M059J (cell line): ENCODE data around the gene PRXL2B. TPM values are rescaled to one million over a fixed set of nuclear protein-coding genes. Genes with fewer than 3 reads are reported as not detected.

Experiments used
- DNase-seq: peaks from one replicate; pipeline ENCODE4 v3.0.0-alpha.2; 2012; ENCODE audit warnings: low read depth
- total RNA-seq: library from RNA; depleted of rRNA; stranded (reverse); fragments of >200 nt; shearing (Covaris generic); gene quantifications from 2 replicates; pipeline ENCODE4 v1.2.3, GENCODE V29; 2014; rRNA removed

Gene PRXL2B
- total RNA-seq, 1 experiment from 2014 or later = 17.2 TPM

DNA sequence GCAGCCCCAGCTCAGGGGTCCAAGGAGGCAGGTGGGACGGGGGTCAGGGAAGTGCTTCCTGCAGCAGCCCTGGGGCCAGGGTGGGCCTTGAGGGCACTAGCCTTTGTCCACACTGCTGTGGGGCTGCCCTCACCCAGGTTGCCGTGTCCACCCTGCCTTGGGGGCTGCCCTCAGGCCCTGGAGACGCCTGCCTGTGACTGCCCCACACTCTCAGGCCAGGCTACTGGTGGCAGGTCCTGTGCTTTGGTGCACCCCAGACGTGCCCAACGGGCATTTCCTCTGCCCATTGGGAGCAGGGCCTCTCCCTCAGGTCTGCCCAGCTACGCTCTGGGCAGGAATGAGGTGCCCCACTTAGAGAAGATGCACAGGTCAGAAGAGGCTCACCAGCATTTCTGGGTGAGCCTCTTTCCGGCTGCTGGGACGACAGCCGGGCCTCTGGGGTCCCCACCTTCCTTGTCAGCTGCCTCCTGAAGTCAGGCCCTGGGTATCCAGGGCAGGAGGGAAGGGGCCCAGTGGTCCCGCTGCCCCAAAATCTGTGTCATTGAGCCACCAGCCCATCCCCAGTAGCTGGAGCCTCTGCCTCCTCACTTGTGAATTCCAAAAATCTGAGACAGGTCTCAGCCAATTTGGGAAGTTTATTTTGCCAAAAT, 48.9 kb downstream of the PRXL2B start:
- DNase-seq = no peak

DNA sequence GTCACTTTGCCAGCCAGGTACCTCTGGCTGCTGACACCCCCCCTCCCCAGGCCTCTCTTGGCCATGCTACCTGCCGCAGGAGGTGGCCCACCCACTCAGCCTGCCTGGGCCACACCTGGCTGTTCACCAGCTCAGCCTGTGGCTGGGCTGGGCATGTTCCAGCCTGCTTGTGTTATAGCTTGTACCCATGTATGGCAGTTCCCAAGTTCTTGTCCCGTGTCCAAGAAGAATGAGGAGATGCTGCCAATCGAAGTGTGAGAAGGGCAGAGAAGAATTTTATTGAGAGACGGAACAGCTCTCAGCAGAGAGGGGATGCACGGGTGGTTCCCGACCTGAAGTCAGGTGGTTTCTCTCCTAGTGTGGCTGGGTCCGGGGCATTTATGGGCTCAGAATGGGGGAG, 50.2 kb downstream of the PRXL2B start:
- DNase-seq = no peak

DNA sequence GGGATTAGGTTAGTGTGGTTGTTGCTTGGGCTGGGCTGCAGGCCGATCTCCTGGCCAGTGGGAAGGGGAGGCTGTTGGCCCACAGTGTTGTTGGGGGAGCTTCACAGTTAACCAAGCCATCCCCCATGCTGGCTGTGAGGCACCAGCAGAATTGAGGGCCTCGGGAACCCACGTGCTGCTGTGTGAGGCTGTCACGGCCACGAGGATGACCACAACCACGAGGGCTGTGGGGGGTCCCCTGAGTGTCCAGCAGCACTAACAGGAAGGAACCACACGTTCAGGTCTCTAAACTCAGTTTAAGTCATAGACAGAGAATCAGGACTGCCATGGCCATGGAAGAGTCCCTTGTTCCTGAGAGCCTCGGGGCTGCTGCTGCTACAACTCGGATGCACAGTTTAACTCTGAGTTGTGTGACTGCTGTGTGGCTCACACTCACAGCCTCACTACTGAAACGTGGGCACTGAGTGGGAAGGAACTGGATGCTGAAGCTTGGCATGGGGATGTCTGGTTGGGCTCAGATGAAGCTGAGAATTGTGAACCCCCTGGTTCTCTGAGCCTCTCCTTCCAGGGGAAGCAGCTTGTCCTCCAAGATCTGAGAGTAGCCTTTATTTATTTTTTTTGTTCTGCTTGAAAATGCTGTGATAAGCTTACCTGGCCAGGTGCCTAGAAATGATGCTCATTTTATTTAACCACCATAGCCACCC, 51.0 kb downstream of the PRXL2B start:
- DNase-seq = no peak

DNA sequence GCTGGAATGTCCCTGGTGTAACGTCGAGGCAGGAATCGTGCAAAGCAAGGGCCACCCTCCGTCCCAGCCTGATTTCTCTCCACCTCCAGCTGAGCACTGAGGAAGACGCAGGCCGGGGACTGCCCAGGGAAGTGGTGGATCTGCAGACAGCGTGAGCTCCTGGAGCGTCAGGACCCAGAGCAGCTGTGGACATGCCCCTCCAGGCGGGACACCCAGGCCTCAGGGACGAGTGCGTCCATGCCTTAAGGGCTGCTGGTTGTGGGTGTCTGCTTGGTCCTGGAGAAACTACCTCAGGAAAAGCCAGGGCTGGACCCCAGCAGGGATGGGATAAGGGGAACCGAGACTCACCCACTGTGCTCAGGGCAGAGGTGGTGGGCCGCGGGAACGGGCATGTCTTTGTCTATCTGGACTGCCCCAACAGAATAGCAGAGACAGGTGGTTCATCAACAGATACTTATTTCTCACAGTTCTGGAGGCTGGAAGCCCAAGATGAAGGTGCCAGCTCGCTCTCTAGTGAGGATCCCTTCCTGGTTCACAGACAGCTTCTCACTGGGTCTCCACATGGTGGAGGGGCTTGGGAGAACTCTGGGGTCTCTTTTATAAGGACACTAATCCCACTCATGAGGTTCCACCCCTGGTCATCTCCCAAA, 52.0 kb downstream of the PRXL2B start:
- no peak for DNase-seq

DNA sequence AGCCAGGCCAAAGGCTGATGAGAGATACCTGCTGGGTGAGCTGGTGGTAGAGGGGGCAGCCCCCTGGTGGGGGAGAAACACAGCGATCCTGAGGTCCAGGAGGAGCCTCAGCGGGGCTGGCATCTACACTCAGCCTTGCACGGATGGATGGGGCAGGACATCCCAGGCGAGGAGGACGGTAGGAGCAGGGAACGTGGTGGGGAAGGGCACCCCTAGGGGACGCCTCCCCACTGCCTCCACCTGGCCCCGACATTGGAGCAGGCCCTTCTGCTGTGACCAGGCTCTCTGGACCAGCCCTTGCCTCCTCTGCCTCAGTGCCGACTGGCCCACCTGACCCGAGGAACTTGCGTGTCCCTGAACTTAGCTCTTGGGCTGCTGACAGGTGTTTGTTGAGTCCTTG, 52.6 kb downstream of the PRXL2B start:
- DNase-seq = no peak

DNA sequence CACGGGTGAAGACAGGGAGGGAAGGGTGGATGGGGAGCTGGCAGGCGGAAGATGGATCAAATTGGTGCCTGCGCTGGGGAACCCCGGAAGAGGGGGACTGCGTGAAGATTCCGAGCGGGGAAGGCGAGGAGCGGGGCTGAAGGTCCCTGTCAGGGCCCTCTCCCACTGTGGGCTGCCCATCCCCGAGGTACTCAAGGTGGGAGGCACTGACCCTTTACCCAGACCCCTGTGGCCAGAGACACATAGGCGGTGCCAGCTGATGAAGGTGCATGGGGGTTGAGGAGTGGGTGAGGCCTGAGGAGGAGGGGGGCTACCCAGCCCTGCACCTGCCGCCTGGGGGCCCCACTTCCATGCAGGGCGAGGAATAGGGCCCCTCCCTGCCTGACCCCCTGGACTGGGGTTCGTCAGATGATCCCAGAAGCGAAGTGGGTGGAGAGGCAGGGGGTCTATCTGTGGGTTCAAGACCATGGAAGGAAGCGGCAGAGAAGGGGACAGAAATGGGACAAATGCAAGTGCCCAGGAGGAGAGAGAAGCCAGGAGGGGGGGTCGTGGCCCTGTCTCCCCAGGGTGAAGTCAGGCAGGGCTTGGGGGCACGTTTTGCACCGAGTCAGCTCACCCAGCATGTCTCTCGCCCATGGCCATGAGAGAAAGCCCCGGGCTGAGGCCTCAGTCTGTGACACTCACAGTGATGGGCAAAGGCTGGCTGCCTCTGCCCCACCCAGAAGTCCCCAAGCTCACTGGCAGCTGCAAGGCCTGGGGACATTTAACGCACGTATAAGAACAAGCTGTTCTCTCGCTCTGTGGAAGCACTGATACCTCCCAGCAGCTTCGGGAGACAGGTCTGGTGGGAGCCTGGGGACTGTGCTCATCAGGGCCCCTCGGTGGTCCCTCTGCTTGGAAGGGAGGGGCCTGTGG, 53.3 kb downstream of the PRXL2B start:
- no peak for DNase-seq

DNA sequence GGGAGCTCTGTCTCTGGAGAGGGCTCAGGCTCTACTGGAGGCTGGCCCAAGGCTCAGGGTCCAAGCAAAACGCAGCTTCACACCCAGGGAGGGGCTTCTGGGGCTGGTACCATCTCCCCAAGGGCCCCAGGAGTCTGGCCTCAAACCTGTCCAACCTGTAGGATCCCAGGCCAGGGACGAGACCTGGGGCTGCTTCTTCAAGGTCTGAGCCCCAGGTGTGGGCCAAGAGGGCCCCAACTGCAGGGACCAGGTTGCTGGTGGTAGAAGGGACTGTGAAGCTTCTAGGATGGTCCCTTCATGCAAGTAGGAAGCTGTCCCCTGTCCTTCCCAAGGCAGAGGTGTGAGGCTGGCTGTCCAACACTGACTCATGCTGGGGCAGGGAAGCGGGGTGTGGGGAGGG, 54.0 kb downstream of the PRXL2B start:
- no peak for DNase-seq

Other genes with a start within 250 kb of the PRXL2B start
- gene MORN1, start 195.2 kb upstream of the PRXL2B start, total RNA-seq = 6.7 and 11.0 TPM in 2 replicates
- gene RER1, start 194.9 kb upstream of the PRXL2B start, total RNA-seq = 135 and 233 TPM in 2 replicates
- gene PEX10, start 174.2 kb upstream of the PRXL2B start, total RNA-seq = 18.8 and 31.2 TPM in 2 replicates
- gene PLCH2, start 110.5 kb upstream of the PRXL2B start, total RNA-seq = not detected in 2 replicates
- gene PANK4, start 60.2 kb upstream of the PRXL2B start, total RNA-seq = 9.0 and 18.0 TPM in 2 replicates
- 1.6 TPM in 1 of 2 replicates, not detected in the other for gene HES5, start 56.5 kb upstream of the PRXL2B start, total RNA-seq
- gene TNFRSF14, start 30.4 kb upstream of the PRXL2B start, total RNA-seq = 4.6 and 13.9 TPM in 2 replicates
- gene MMEL1, start 46.2 kb downstream of the PRXL2B start, total RNA-seq = not detected in 2 replicates
- 0.05 and 0.07 TPM in 2 replicates for gene TTC34, start 214.9 kb downstream of the PRXL2B start, total RNA-seq